Neuronal stem cell (in vitro differentiated cells): Measurements from ENCODE around the gene SLC41A3.

Experiments
- DNase-seq: peaks from one replicate; pipeline ENCODE4 v3.0.0-alpha.2; 2013; ENCODE audit warnings: low spot score
- H2AFZ ChIP-seq: one replicate; pipeline ENCODE4 v1.6.1; 2013; ENCODE audit warnings: mild to moderate bottlenecking, low read length, inconsistent platforms
- H2AK5ac ChIP-seq: 2 replicates; pipeline ENCODE4 v1.6.1; 2013; ENCODE audit warnings: low read depth, mild to moderate bottlenecking, inconsistent platforms, low read length, moderate library complexity, mixed read lengths
- H2BK120ac ChIP-seq: 2 replicates; pipeline ENCODE4 v1.6.1; 2013; ENCODE audit warnings: low read depth, mild to moderate bottlenecking, inconsistent platforms, low read length, moderate library complexity, mixed read lengths
- H2BK12ac ChIP-seq: one replicate; pipeline ENCODE4 v1.6.1; 2013; ENCODE audit warnings: low read length, inconsistent platforms
- H2BK15ac ChIP-seq: 2 replicates; pipeline ENCODE4 v1.6.1; 2013; ENCODE audit warnings: mild to moderate bottlenecking, low read length, inconsistent platforms, mixed read lengths
- H2BK5ac ChIP-seq: one replicate; pipeline ENCODE4 v1.6.1; 2013; ENCODE audit warnings: inconsistent platforms, mild to moderate bottlenecking, low read length, moderate library complexity
- H3K14ac ChIP-seq: one replicate; pipeline ENCODE4 v1.6.1; 2013; ENCODE audit warnings: low read length, inconsistent platforms
- H3K18ac ChIP-seq: 2 replicates; pipeline ENCODE4 v1.6.1; 2013; ENCODE audit warnings: low read length, inconsistent platforms
- H3K23ac ChIP-seq: 2 replicates; pipeline ENCODE4 v1.6.1; 2013; ENCODE audit warnings: low read depth, mild to moderate bottlenecking, mixed read lengths, low read length, inconsistent platforms; ENCODE audit not compliant: poor library complexity
- H3K27ac ChIP-seq: replicated peaks from 3 replicates; pipeline ENCODE4 v1.5.1; 2013; ENCODE audit warnings: low read length, inconsistent platforms
- H3K27me3 ChIP-seq, 3 experiments: 2 replicates each; pipeline ENCODE4 v1.6.1; 2013; ENCODE audit warnings: low read length in 3 of 3, mild to moderate bottlenecking in 2 of 3, inconsistent platforms in 1 of 3, low read depth in 1 of 3, mixed read lengths in 1 of 3, moderate library complexity in 1 of 3; ENCODE audit not compliant: control insufficient read depth in 3 of 3, insufficient read depth in 3 of 3
- H3K36me3 ChIP-seq, 2 donors: replicated peaks in 1 of 2; 2 replicates each; pipeline ENCODE4 v1.6.1; 2013; ENCODE audit warnings: low read length in 2 of 2; ENCODE audit not compliant: control insufficient read depth in 2 of 2, insufficient read depth in 2 of 2
- H3K4ac ChIP-seq: 2 replicates; pipeline ENCODE4 v1.6.1; 2013; ENCODE audit warnings: inconsistent platforms, mild to moderate bottlenecking, low read length, moderate library complexity
- H3K4me1 ChIP-seq, 2 donors: 1 replicate in 1 of 2; 2 replicates in 1 of 2; pipeline ENCODE4 v1.6.1; 2013; ENCODE audit warnings: low read length in 2 of 2, low read depth in 1 of 2; ENCODE audit not compliant: control insufficient read depth in 2 of 2, insufficient read depth in 1 of 2
- H3K4me2 ChIP-seq: one replicate; pipeline ENCODE4 v1.6.1; 2013; ENCODE audit warnings: mild to moderate bottlenecking, low read length, inconsistent platforms; ENCODE audit not compliant: insufficient read depth, poor library complexity, severe bottlenecking
- H3K4me3 ChIP-seq, 2 donors: 2 replicates each; pipeline ENCODE4 v1.5.1; 2013; ENCODE audit warnings: low read length in 2 of 2, mild to moderate bottlenecking in 2 of 2, inconsistent platforms in 1 of 2, moderate library complexity in 1 of 2
- H3K79me1 ChIP-seq: one replicate; pipeline ENCODE4 v1.6.1; 2013; ENCODE audit warnings: low read depth, mild to moderate bottlenecking, inconsistent platforms, low read length, moderate library complexity
- H3K9ac ChIP-seq: one replicate; pipeline ENCODE4 v1.6.1; 2013; ENCODE audit warnings: mild to moderate bottlenecking, low read depth, low read length, inconsistent platforms; ENCODE audit not compliant: poor library complexity
- H3K9me3 ChIP-seq, 2 donors: replicated peaks in 1 of 2; 2 replicates each; pipeline versions ENCODE3 to v1.6.1; 2013; ENCODE audit warnings: low read length in 2 of 2, mild to moderate bottlenecking in 2 of 2, inconsistent platforms in 1 of 2, low read depth in 1 of 2, mixed read lengths in 1 of 2, moderate library complexity in 1 of 2; ENCODE audit not compliant: control insufficient read depth in 2 of 2, insufficient read depth in 1 of 2
- H4K8ac ChIP-seq: one replicate; pipeline ENCODE4 v1.6.1; 2013; ENCODE audit warnings: low read depth, mild to moderate bottlenecking, inconsistent platforms, low read length, moderate library complexity
- H4K91ac ChIP-seq: one replicate; pipeline ENCODE4 v1.6.1; 2013; ENCODE audit warnings: low read length, low read depth, mild to moderate bottlenecking, inconsistent platforms; ENCODE audit not compliant: poor library complexity
- WGBS, 2 donors: extraction: QIAGEN DNeasy Blood & Tissue Kit; methylation state at CpG; one replicate each; pipeline ENCODE4 v1.1.7; 2013; ENCODE audit warnings: missing lambda C conversion rate in 2 of 2, mixed read lengths in 1 of 2; ENCODE audit not compliant: insufficient read length in 2 of 2, insufficient replicate concordance in 1 of 2; ENCODE audit errors: extremely low coverage in 2 of 2; 5-methylcytosine and 5-hydroxymethylcytosine counted together

The SLC41A3 gene

GRCh38 chr3:126077754-126078153, 6.2 kb downstream of the SLC41A3 start:
- no peak overlapping the region for H4K91ac ChIP-seq
- no peak overlapping the region for H2BK120ac ChIP-seq
- no peaks in the 10 kb centered on the region for H3K4me1 ChIP-seq
- H4K8ac ChIP-seq: no peak overlapping the region
- H2AK5ac ChIP-seq: no peak overlapping the region
- H3K4me3 ChIP-seq: no peak overlapping the region
- H3K27ac ChIP-seq: no peak overlapping the region
- H3K9me3 ChIP-seq: peaks cover 4 to 15% of the 10 kb centered on the region in 2 donors
- no peak overlapping the region for H2AFZ ChIP-seq
- no peak overlapping the region for H3K14ac ChIP-seq
- H3K4ac ChIP-seq: no peak overlapping the region
- H2BK15ac ChIP-seq: no peak overlapping the region
- H3K18ac ChIP-seq: peak overlapping the region; percentile 8
- no peak overlapping the region for H2BK12ac ChIP-seq
- H3K79me1 ChIP-seq: no peaks in the 10 kb centered on the region
- H2BK5ac ChIP-seq: no peak overlapping the region
- no CpG with 5 or more reads among the region's 11 CpGs for WGBS, 2 donors
- peaks cover 0 to 3% of the 10 kb centered on the region in 2 donors for H3K36me3 ChIP-seq
- H3K27me3 ChIP-seq: no peaks in the 10 kb centered on the region
- H3K4me2 ChIP-seq: no peak overlapping the region
- peak overlapping the region; percentile 58 for H3K23ac ChIP-seq
- no peak overlapping the region for H3K9ac ChIP-seq
- DNase-seq: no peak

- Histone ChIP-seq H2AK5ac (no peak overlapping the region), H4K91ac (no peak overlapping the region), H3K27ac (no peak overlapping the region), H3K9me3 (peaks cover 5 to 15% of the 10 kb centered on the region in 2 donors), H3K18ac (no peak overlapping the region), H3K4ac (no peak overlapping the region), H2AFZ (no peak overlapping the region), H3K36me3 (peaks cover 0 to 3% of the 10 kb centered on the region in 2 donors), H3K4me2 (no peak overlapping the region), H2BK120ac (no peak overlapping the region), H3K4me3 (no peak overlapping the region), H3K27me3 (no peaks in the 10 kb centered on the region), H3K79me1 (no peaks in the 10 kb centered on the region), H3K9ac (no peak overlapping the region), H2BK12ac (no peak overlapping the region), H3K23ac (no peak overlapping the region), H4K8ac (no peak overlapping the region), H2BK15ac (no peak overlapping the region), H3K14ac (no peak overlapping the region), H3K4me1 (no peaks in the 10 kb centered on the region), H2BK5ac (no peak overlapping the region)
- no peak for DNase-seq
Measured at GRCh38 chr3:126076140-126076539, 7.8 kb downstream of the SLC41A3 start.

- no peaks in the 10 kb centered on the region for H3K27me3 ChIP-seq
- no peak overlapping the region for H3K14ac ChIP-seq
- H2BK15ac ChIP-seq: no peak overlapping the region
- H3K4me1 ChIP-seq: no peaks in the 10 kb centered on the region
- peaks cover 2 to 3% of the 10 kb centered on the region in 2 donors for H3K9me3 ChIP-seq
- H3K36me3 ChIP-seq: peaks cover 0 to 17% of the 10 kb centered on the region in 2 donors
- H4K8ac ChIP-seq: no peak overlapping the region
- no peak overlapping the region for H2BK120ac ChIP-seq
- no peaks in the 10 kb centered on the region for H3K79me1 ChIP-seq
- H2BK5ac ChIP-seq: no peak overlapping the region
- H2BK12ac ChIP-seq: no peak overlapping the region
- no peak overlapping the region for H4K91ac ChIP-seq
- no peak for DNase-seq
- H2AFZ ChIP-seq: no peak overlapping the region
- no peak overlapping the region for H3K27ac ChIP-seq
- no peak overlapping the region for H3K4me2 ChIP-seq
- no peak overlapping the region for H3K4me3 ChIP-seq
- no CpG with 5 or more reads among the region's 10 CpGs for WGBS, 2 donors
- no peak overlapping the region for H3K4ac ChIP-seq
- H2AK5ac ChIP-seq: no peak overlapping the region
- no peak overlapping the region for H3K23ac ChIP-seq
- peak overlapping the region; percentile 66 for H3K18ac ChIP-seq
- peak overlapping the region; percentile 12 for H3K9ac ChIP-seq
Measured at GRCh38 chr3:126070146-126070545, 13.8 kb downstream of the SLC41A3 start.

GRCh38 chr3:126067959-126068358, 16.0 kb downstream of the SLC41A3 start:
- H3K18ac ChIP-seq: no peak overlapping the region
- no CpG with 5 or more reads among the region's 8 CpGs for WGBS, 2 donors
- no peaks in the 10 kb centered on the region for H3K27me3 ChIP-seq
- H3K14ac ChIP-seq: peak overlapping the region; percentile 9
- no peak overlapping the region for H3K27ac ChIP-seq
- H2BK12ac ChIP-seq: no peak overlapping the region
- no peak overlapping the region for H4K8ac ChIP-seq
- H2AK5ac ChIP-seq: no peak overlapping the region
- H3K4me3 ChIP-seq: no peak overlapping the region
- H3K4me1 ChIP-seq: no peaks in the 10 kb centered on the region
- H3K36me3 ChIP-seq: peaks cover 0 to 17% of the 10 kb centered on the region in 2 donors
- no peak overlapping the region for H3K4ac ChIP-seq
- peaks cover 2% of the 10 kb centered on the region in 2 donors for H3K9me3 ChIP-seq
- H2AFZ ChIP-seq: no peak overlapping the region
- no peak for DNase-seq
- H2BK15ac ChIP-seq: no peak overlapping the region
- no peaks in the 10 kb centered on the region for H3K79me1 ChIP-seq
- H2BK120ac ChIP-seq: no peak overlapping the region
- no peak overlapping the region for H3K23ac ChIP-seq
- no peak overlapping the region for H3K9ac ChIP-seq
- H2BK5ac ChIP-seq: no peak overlapping the region
- no peak overlapping the region for H3K4me2 ChIP-seq
- no peak overlapping the region for H4K91ac ChIP-seq
